Nephron progenitor cell (in vitro differentiated cells): Measurements from ENCODE around the gene MEIKIN.

ENCODE experiments used
- DNase-seq: peaks from one replicate; pipeline ENCODE4 v3.0.0; 2021
- H3K27ac Mint-ChIP-seq: 2 replicates; pipeline ENCODE4 v1.8.0; 2021; ENCODE audit warnings: mild to moderate bottlenecking, moderate library complexity, mixed read lengths
- H3K27me3 Mint-ChIP-seq: 2 replicates; pipeline ENCODE4 v1.8.0; 2021; ENCODE audit warnings: mild to moderate bottlenecking, low read depth, mixed read lengths; ENCODE audit not compliant: poor library complexity
- H3K36me3 Mint-ChIP-seq: 2 replicates; pipeline ENCODE4 v1.8.0; 2021; ENCODE audit warnings: low read depth, mixed read lengths
- H3K4me1 Mint-ChIP-seq: 2 replicates; pipeline ENCODE4 v1.8.0; 2021; ENCODE audit warnings: mixed read lengths
- H3K4me3 Mint-ChIP-seq: 2 replicates; pipeline ENCODE4 v1.8.0; 2021; ENCODE audit warnings: mild to moderate bottlenecking, moderate library complexity, mixed read lengths
- H3K9me3 Mint-ChIP-seq: 2 replicates; pipeline ENCODE4 v1.8.0; 2021; ENCODE audit warnings: mild to moderate bottlenecking, moderate library complexity, mixed read lengths
- TF ChIP-seq, protein P1 (sequence below): fragments of 200-600 bp; sonication (generic); IDR thresholded peaks from 2 replicates; pipeline ENCODE4 v1.5.0; 2021; ENCODE audit warnings: antibody characterized with exemption

MEIKIN gene

DNA sequence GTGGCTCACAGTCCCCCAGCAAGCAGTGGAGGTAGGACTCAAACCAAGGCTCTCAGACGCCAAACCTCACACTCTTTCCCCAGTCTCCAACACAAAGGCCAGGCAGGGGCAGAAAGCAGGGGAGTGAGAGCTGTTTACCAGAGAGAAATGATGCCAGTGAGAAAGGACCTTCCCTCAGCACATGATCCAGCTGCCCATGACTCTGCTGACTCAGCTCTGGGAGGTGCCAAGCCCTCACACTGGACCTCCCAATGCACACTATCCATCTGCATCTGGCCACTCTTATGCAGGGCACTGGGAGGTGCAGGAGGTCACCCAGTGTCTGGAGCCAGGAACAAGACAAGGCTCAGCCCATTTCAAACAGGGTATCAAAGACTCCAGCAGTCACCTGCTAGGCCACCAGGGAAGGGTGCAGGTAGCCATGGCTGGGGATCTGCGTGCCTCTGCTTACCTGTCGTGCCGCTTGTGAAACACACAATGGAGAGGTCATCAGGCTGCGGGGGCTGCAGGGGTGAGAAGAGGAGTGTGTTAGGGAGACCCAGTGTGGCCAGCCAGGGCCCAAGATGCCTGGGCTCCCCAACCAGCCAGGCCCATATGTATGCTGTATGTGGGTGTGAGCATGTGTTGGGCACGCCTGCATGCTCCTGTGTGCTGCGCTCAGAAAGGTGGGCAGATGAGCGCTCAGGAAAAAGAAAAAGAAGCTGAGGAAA lies 39.6 kb upstream of the MEIKIN start:
- peaks cover 22% of the 10 kb centered on the region for H3K4me1 Mint-ChIP-seq
- H3K27ac Mint-ChIP-seq: no peak overlapping the region
- no peak for DNase-seq
- no peak overlapping the region for H3K4me3 Mint-ChIP-seq
- peaks cover 5% of the 10 kb centered on the region for H3K27me3 Mint-ChIP-seq
- no peaks in the 10 kb centered on the region for H3K9me3 Mint-ChIP-seq
- no peaks in the 10 kb centered on the region for H3K36me3 Mint-ChIP-seq
- TF ChIP-seq, protein P1, sequence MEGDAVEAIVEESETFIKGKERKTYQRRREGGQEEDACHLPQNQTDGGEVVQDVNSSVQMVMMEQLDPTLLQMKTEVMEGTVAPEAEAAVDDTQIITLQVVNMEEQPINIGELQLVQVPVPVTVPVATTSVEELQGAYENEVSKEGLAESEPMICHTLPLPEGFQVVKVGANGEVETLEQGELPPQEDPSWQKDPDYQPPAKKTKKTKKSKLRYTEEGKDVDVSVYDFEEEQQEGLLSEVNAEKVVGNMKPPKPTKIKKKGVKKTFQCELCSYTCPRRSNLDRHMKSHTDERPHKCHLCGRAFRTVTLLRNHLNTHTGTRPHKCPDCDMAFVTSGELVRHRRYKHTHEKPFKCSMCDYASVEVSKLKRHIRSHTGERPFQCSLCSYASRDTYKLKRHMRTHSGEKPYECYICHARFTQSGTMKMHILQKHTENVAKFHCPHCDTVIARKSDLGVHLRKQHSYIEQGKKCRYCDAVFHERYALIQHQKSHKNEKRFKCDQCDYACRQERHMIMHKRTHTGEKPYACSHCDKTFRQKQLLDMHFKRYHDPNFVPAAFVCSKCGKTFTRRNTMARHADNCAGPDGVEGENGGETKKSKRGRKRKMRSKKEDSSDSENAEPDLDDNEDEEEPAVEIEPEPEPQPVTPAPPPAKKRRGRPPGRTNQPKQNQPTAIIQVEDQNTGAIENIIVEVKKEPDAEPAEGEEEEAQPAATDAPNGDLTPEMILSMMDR: no peak

DNA sequence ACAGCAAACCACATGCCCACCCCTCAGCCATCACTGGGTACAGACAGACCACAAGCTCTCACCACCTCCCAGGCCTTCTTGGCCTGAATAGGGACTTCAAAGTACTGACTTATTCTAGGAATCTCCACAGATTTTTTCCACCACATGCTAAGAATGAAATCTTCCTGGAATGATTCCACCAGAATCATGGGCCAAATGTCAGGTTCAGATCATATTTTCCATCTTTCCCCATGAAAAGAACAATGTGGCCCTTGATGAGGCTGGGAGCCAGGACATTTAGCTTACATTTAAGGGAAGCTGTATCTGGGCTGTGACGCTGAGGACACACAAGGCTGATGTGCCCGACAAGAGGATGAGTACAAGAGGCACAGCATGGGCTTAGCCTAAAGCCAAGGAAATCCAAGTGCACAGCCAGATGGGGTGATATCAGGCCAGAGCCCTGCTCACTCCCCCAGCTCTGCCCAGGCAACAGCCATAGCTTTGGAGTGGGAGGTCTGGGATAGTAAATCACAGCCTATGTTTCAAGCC lies 37.8 kb upstream of the MEIKIN start:
- no peaks in the 10 kb centered on the region for H3K36me3 Mint-ChIP-seq
- H3K4me1 Mint-ChIP-seq: peaks cover 22% of the 10 kb centered on the region
- H3K27ac Mint-ChIP-seq: no peak overlapping the region
- TF ChIP-seq, protein P1: no peak
- H3K4me3 Mint-ChIP-seq: no peak overlapping the region
- peak; percentile 16 for DNase-seq
- peaks cover 5% of the 10 kb centered on the region for H3K27me3 Mint-ChIP-seq
- H3K9me3 Mint-ChIP-seq: no peaks in the 10 kb centered on the region

GRCh38 chr5:131981516-131981915 lies 36.1 kb upstream of the MEIKIN start:
- TF ChIP-seq, protein P1: no peak
- H3K36me3 Mint-ChIP-seq: no peaks in the 10 kb centered on the region
- H3K4me1 Mint-ChIP-seq: peaks cover 22% of the 10 kb centered on the region
- peak overlapping the region; percentile 57 for H3K27ac Mint-ChIP-seq
- no peaks in the 10 kb centered on the region for H3K9me3 Mint-ChIP-seq
- peaks cover 5% of the 10 kb centered on the region for H3K27me3 Mint-ChIP-seq
- DNase-seq: no peak
- no peak overlapping the region for H3K4me3 Mint-ChIP-seq

GRCh38 chr5:131980696-131981095 lies 35.2 kb upstream of the MEIKIN start:
- Mint-ChIP-seq H3K27me3 (peaks cover 3% of the 10 kb centered on the region), H3K4me1 (peaks cover 24% of the 10 kb centered on the region), H3K27ac (no peak overlapping the region), H3K9me3 (no peaks in the 10 kb centered on the region), H3K4me3 (no peak overlapping the region), H3K36me3 (no peaks in the 10 kb centered on the region)
- no peak for DNase-seq
- TF ChIP-seq, protein P1: no peak

DNA sequence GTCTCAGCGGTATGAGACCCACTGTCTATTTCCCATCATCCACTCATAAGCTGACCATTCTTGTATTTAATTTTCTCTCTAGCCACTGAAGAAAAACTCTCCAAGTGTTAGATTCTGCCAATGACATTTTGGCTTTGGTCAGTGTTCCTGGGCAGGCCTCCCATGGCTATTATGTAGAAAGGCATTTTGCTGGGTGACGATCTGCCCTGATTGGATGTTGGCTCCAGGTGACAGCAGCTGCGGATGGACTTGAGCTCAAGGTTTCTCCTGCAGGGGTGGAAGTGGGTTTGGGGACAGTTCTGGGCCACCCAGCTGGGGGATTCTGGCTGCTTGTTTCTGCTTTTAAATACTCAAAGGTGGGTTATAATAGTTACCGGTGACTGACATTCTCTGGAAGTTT lies 34.4 kb upstream of the MEIKIN start:
- H3K4me3 Mint-ChIP-seq: no peak overlapping the region
- TF ChIP-seq, protein P1: no peak
- no peaks in the 10 kb centered on the region for H3K36me3 Mint-ChIP-seq
- no peaks in the 10 kb centered on the region for H3K9me3 Mint-ChIP-seq
- peaks cover 32% of the 10 kb centered on the region for H3K4me1 Mint-ChIP-seq
- DNase-seq: no peak
- peaks cover 3% of the 10 kb centered on the region for H3K27me3 Mint-ChIP-seq
- H3K27ac Mint-ChIP-seq: no peak overlapping the region

DNA sequence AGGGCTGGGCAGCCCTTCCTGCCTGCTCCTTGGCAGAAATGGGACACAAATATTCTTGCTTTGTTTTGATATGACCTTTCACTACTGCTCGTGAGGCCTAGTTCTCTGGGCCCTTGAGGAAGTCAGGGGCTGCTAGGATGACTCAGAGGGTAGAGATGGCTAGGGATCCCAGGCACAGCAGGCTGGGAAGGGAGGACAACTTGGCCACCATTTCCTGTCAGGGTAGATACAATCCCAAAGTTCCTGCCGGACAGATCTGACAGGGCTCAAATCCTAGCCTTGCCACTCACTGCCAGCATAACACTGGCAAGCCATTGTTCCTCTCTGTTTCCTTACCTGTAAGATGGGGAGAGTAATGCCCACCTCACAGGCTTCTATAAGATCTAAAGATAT lies 31.7 kb upstream of the MEIKIN start:
- H3K4me1 Mint-ChIP-seq: peaks cover 13% of the 10 kb centered on the region
- H3K27ac Mint-ChIP-seq: no peak overlapping the region
- H3K36me3 Mint-ChIP-seq: no peaks in the 10 kb centered on the region
- no peak for DNase-seq
- H3K9me3 Mint-ChIP-seq: no peaks in the 10 kb centered on the region
- no peak overlapping the region for H3K4me3 Mint-ChIP-seq
- H3K27me3 Mint-ChIP-seq: peaks cover 7% of the 10 kb centered on the region
- TF ChIP-seq, protein P1: no peak
